ENCODE results near the gene ZFP36. TPM values are rescaled to one million over a fixed set of nuclear protein-coding genes. Genes with fewer than 3 reads are reported as not detected.

Gene ZFP36
- polyA plus RNA-seq, 2 of the 4 experiments (the other 2 are of a cell fraction) = 22.1 to 29.1 TPM

GRCh38 chr19:39434123-39435076 is 27.8 kb downstream of the ZFP36 start (continued):
- TF ChIP-seq CBX2 (IDR thresholded peaks at IDR 0.05; ENCODE audit: borderline replicate concordance, low read depth) (no peak), NFE2L2 (conservative IDR thresholded peaks at IDR 0.05; ENCODE audit: low read length) (no peak), TP53 (CRISPR knock-in tag; IDR thresholded peaks at IDR 0.05) (peak; percentile 25; the same call in 1 of the 2 replicates), ELK1 (IDR thresholded peaks at IDR 0.05; ENCODE audit: low read depth, low read length) (peak; percentile 19; the same call in 1 of the 2 replicates), CBX8 (IDR thresholded peaks at IDR 0.05) (no peak), EHF (CRISPR knock-in tag; IDR thresholded peaks at IDR 0.05) (peak; percentile 8; the same call in 1 of the 2 replicates)

DNA sequence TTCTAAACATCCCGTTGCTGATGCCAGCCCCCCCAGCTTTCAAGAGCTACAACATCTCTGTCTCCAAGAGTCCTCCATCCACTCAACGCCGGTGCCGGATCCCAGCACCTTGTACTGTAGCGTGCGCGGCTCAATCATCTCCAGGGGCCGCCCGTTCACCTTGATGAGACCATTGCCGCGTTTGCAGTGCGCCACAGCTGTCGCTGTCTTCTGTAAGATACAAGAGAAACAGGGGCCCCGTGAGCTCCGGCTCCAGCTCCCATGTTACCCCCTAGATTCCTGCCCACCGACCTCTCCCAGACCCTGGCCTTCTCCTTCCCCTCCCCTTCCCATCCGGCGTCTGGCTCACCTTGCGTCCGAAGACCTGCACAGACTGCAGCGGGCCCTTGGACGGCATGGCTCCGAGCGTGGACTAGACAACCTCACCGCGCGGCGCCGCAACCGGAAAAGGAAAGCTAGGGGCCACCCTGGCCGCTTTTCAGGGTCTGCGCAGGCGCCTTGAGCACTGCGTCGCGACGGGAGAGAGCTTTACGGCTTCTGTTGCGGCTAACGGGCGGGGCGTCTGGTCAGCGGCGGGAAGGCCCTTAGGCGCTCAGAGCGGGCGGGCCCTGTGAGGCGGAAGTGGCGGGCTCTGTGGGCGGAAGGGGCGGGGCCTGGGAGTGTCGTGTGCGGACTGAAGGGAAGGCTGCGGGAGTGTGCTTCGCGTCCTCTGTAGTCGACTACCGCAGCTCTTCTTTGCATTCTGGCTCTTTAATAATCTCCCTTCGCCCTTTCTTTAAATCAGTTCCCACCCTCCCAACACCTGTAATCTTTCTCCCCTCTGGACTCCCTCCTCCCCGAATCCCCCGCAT is 29.1 kb downstream of the ZFP36 start, which contains the start of gene RPS16:
Gene RPS16 (minus strand): TSS at position 451 of the 851 bp plus-strand sequence. CDS start 54 bp downstream, at position 397.
- peaks cover 71% of the 10 kb centered on the region for H3K4me1 ChIP-seq
- FAIRE-seq (peak; percentile 98), DNase-seq (ENCODE audit: low read depth in 1 of 2, low spot score in 1 of 2) (peak; percentile 95 to 100), ATAC-seq (peak; percentile 80 to 88)
- no peaks in the 10 kb centered on the region for H3K9me3 ChIP-seq
- H3K4me3 ChIP-seq = peak within 1 kb of the TSS; percentile 80
- peak within 1 kb of the TSS; percentile 90 to 95 for H3K27ac ChIP-seq
- H3K4me2 ChIP-seq = peak within 1 kb of the TSS; percentile 95
- WGBS (ENCODE audit: missing lambda C conversion rate) = 1% methylated on average over 61 of the region's 61 CpGs
- ChIA-PET POLR2A (interaction anchor here (0.5 to 3.0 kb wide), 75 partner anchors 9 to 1317 kb away, joined by 3 to 160 read pairs (median 5); partner anchors contain the start of genes C19orf33, DYRK1B, ECH1 and EID2), CTCF (interaction anchor here (0.6 to 23.5 kb wide), 19 partner anchors 9 to 394 kb away, joined by 3 to 457 read pairs (median 4); partner anchors contain the start of genes EID2B, MED29, PAF1 and PLEKHG2)
- no peak for TF ChIP-seq RAD21 (conservative IDR thresholded peaks at IDR 0.05 in 1 of 2, IDR thresholded peaks at IDR 0.05 in 1 of 2)
- TF ChIP-seq SREBF2 (IDR thresholded peaks at IDR 0.05) = no peak
- TF ChIP-seq, protein P1, sequence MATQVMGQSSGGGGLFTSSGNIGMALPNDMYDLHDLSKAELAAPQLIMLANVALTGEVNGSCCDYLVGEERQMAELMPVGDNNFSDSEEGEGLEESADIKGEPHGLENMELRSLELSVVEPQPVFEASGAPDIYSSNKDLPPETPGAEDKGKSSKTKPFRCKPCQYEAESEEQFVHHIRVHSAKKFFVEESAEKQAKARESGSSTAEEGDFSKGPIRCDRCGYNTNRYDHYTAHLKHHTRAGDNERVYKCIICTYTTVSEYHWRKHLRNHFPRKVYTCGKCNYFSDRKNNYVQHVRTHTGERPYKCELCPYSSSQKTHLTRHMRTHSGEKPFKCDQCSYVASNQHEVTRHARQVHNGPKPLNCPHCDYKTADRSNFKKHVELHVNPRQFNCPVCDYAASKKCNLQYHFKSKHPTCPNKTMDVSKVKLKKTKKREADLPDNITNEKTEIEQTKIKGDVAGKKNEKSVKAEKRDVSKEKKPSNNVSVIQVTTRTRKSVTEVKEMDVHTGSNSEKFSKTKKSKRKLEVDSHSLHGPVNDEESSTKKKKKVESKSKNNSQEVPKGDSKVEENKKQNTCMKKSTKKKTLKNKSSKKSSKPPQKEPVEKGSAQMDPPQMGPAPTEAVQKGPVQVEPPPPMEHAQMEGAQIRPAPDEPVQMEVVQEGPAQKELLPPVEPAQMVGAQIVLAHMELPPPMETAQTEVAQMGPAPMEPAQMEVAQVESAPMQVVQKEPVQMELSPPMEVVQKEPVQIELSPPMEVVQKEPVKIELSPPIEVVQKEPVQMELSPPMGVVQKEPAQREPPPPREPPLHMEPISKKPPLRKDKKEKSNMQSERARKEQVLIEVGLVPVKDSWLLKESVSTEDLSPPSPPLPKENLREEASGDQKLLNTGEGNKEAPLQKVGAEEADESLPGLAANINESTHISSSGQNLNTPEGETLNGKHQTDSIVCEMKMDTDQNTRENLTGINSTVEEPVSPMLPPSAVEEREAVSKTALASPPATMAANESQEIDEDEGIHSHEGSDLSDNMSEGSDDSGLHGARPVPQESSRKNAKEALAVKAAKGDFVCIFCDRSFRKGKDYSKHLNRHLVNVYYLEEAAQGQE (IDR thresholded peaks at IDR 0.05) = peak; percentile 57; the same call in 1 of the 2 replicates
- TF ChIP-seq EHF (CRISPR knock-in tag; IDR thresholded peaks at IDR 0.05) = peak; percentile 89
- no peak for TF ChIP-seq SMC3 (IDR thresholded peaks at IDR 0.05)
- TF ChIP-seq, protein P2, sequence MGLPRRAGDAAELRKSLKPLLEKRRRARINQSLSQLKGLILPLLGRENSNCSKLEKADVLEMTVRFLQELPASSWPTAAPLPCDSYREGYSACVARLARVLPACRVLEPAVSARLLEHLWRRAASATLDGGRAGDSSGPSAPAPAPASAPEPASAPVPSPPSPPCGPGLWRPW (IDR thresholded peaks at IDR 0.05) = no peak
- peak; percentile 93 for TF ChIP-seq TFCP2L1 (CRISPR knock-in tag; IDR thresholded peaks at IDR 0.05)
- TF ChIP-seq NFE2L2 (conservative IDR thresholded peaks at IDR 0.05; ENCODE audit: low read length) = no peak
- TF ChIP-seq HOXB13 (CRISPR knock-in tag; IDR thresholded peaks at IDR 0.05; ENCODE audit: low read depth) = no peak
- TF ChIP-seq ELK1 (IDR thresholded peaks at IDR 0.05; ENCODE audit: low read depth, low read length) = no peak
- TF ChIP-seq MAX (IDR thresholded peaks at IDR 0.05) = peak; percentile 99
- no peak for TF ChIP-seq HDAC2 (IDR thresholded peaks at IDR 0.05)
- TF ChIP-seq ZC3H11A (IDR thresholded peaks at IDR 0.05) = no peak
- TF ChIP-seq USF2 (IDR thresholded peaks at IDR 0.05) = no peak
- TF ChIP-seq KDM5A (IDR thresholded peaks at IDR 0.05) = no peak
- no peak for TF ChIP-seq KDM1A (IDR thresholded peaks at IDR 0.05; ENCODE audit: low read depth)
- TF ChIP-seq HOXA7 (CRISPR knock-in tag; IDR thresholded peaks at IDR 0.05) = peak; percentile 90
- TF ChIP-seq FOSL2 (IDR thresholded peaks at IDR 0.05) = no peak
- peak; percentile 41 for TF ChIP-seq FOSL2 (CRISPR knock-in tag; IDR thresholded peaks at IDR 0.05)
- TF ChIP-seq BCL3 (IDR thresholded peaks at IDR 0.05) = peak; percentile 99
- peak; percentile 84 for TF ChIP-seq ESRRA (IDR thresholded peaks at IDR 0.05; ENCODE audit: borderline replicate concordance, low read length)
- TF ChIP-seq BHLHE40 (IDR thresholded peaks at IDR 0.05; ENCODE audit: low read depth, low read length) = no peak; the same call in 1 of the 2 replicates
- no peak; the same call in 1 of the 2 replicates for TF ChIP-seq RFX5 (IDR thresholded peaks at IDR 0.05)
